Thyroid gland (tissue), 4 donors: ENCODE data around the gene KDM8.

Source experiments
- CTCF ChIP-seq, 6 experiments: fragments of 200-600 bp in 3 of 6; fragments of 450-650 bp in 3 of 6; sonication (generic) in 3 of 6; IDR thresholded peaks; one replicate each; pipeline ENCODE4 v1.5.1; 2016 to 2019; ENCODE audit warnings: antibody characterized with exemption in 6 of 6, mild to moderate bottlenecking in 2 of 6, inconsistent platforms in 1 of 6, moderate library complexity in 1 of 6
- POLR2A ChIP-seq, 2 donors: fragments of 450-650 bp; IDR thresholded peaks; one replicate each; pipeline ENCODE4 v1.6.1; 2017; ENCODE audit warnings: antibody characterized with exemption in 2 of 2, mild to moderate bottlenecking in 2 of 2, moderate library complexity in 1 of 2

- TF ChIP-seq CTCF (IDR thresholded peaks at IDR 0.05) (peak; percentile 50 to 69 (median 58)), POLR2A (IDR thresholded peaks at IDR 0.05) (no peak)
Observed at GRCh38 chr16:27179500-27180072, 23.7 kb upstream of the KDM8 start.
